ENCODE results near the gene NOP14.
"Not testable (repeated sequence)": the region's sequence is repeated elsewhere in the genome, so short reads cannot be mapped to it uniquely, and the experiment has no call there.

Gene NOP14

GRCh38 chr4:2996415-2996814 lies 33.2 kb upstream of the NOP14 start:
- TF ChIP-seq CTCF (conservative IDR thresholded peaks at IDR 0.05; ENCODE audit: low read length) = no peak
- DNase-seq (ENCODE audit: low read depth) = no peak
- H3K4me3 ChIP-seq (ENCODE audit: low read length) = no peak overlapping the region

GRCh38 chr4:2995546-2996265 lies 32.5 kb upstream of the NOP14 start:
- no peak for TF ChIP-seq CTCF (conservative IDR thresholded peaks at IDR 0.05; ENCODE audit: low read length)
- H3K4me3 ChIP-seq (ENCODE audit: low read length) = no peak overlapping the region
- DNase-seq (ENCODE audit: low read depth) = no peak

GRCh38 chr4:2994917-2995316 lies 31.7 kb upstream of the NOP14 start:
- no peak for DNase-seq (ENCODE audit: low read depth)
- no peak for TF ChIP-seq CTCF (conservative IDR thresholded peaks at IDR 0.05; ENCODE audit: low read length)
- H3K4me3 ChIP-seq (ENCODE audit: low read length) = no peak overlapping the region

GRCh38 chr4:2991243-2991642 lies 28.0 kb upstream of the NOP14 start:
- no peak overlapping the region for H3K4me3 ChIP-seq (ENCODE audit: low read length)
- no peak for TF ChIP-seq CTCF (conservative IDR thresholded peaks at IDR 0.05; ENCODE audit: low read length)
- DNase-seq (ENCODE audit: low read depth) = no peak

GRCh38 chr4:2983715-2984114 lies 20.5 kb upstream of the NOP14 start:
- DNase-seq (ENCODE audit: low read depth); H3K4me3 ChIP-seq (ENCODE audit: low read length): not testable (repeated sequence)

- TF ChIP-seq CTCF (conservative IDR thresholded peaks at IDR 0.05; ENCODE audit: low read length) = no peak
- no peak for DNase-seq (ENCODE audit: low read depth)
- H3K4me3 ChIP-seq (ENCODE audit: low read length) = no peak overlapping the region
Measured at GRCh38 chr4:2982012-2982411, 18.8 kb upstream of the NOP14 start.

GRCh38 chr4:2981256-2981819 lies 18.1 kb upstream of the NOP14 start:
- H3K4me3 ChIP-seq (ENCODE audit: low read length) = no peak overlapping the region
- DNase-seq (ENCODE audit: low read depth) = no peak
- no peak for TF ChIP-seq CTCF (conservative IDR thresholded peaks at IDR 0.05; ENCODE audit: low read length)

Data from AG10803 (cell line).